ENCODE results near the gene LCE3A. TPM values are rescaled to one million over a fixed set of nuclear protein-coding genes. Genes with fewer than 3 reads are reported as not detected.
"Not testable (repeated sequence)": the region's sequence is repeated elsewhere in the genome, so short reads cannot be mapped to it uniquely, and the experiment has no call there.

Gene LCE3A, protein sequence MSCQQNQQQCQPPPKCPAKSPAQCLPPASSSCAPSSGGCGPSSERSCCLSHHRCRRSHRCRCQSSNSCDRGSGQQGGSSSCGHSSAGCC
- polyA plus RNA-seq (2013, experiment 1 of 2), result not detected
- not detected for polyA plus RNA-seq (2013, experiment 2 of 2)

- 67 to 68% methylated on average over 9 to 10 of the region's 10 CpGs for whole genome bisulfite sequencing, 2 experiments (ENCODE audit: insufficient coverage in 2 of 2)
- Histone ChIP-seq H3K9me3 (ENCODE audit: control insufficient read depth, low read length) (peaks cover 81% of the 10 kb centered on the region), H3K4me1 (ENCODE audit: control insufficient read depth, insufficient read depth, low read length, poor library complexity, severe bottlenecking) (no peaks in the 10 kb centered on the region), H3K27ac (ENCODE audit: low read depth, low read length, severe bottlenecking) (no peak within 1 kb of the TSS), H3K36me3 (ENCODE audit: control insufficient read depth, insufficient read depth, low read length) (no peaks in the 10 kb centered on the region), H3K4me3 (ENCODE audit: extremely low read depth, insufficient read depth, low read length, poor library complexity, severe bottlenecking) (no peak within 1 kb of the TSS)
Observed at GRCh38 chr1:152622803-152623202, at the start of gene LCE3A. LCE3A (minus strand) TSS chr1:152623103; CDS start chr1:152623103, 0 bp downstream.

GRCh38 chr1:152667648-152668047, 44.7 kb upstream of the LCE3A start:
- H3K36me3 ChIP-seq (ENCODE audit: control insufficient read depth, insufficient read depth, low read length), result no peaks in the 10 kb centered on the region
- no peak overlapping the region for H3K4me3 ChIP-seq (ENCODE audit: extremely low read depth, insufficient read depth, low read length, poor library complexity, severe bottlenecking)
- no peaks in the 10 kb centered on the region for H3K4me1 ChIP-seq (ENCODE audit: control insufficient read depth, insufficient read depth, low read length, poor library complexity, severe bottlenecking)
- peaks cover 68% of the 10 kb centered on the region for H3K9me3 ChIP-seq (ENCODE audit: control insufficient read depth, low read length)
- no peak overlapping the region for H3K27ac ChIP-seq (ENCODE audit: low read depth, low read length, severe bottlenecking)
- 78 to 93% methylated on average over 5 of the region's 5 CpGs for WGBS, 2 experiments (ENCODE audit: insufficient coverage in 2 of 2)

DNA sequence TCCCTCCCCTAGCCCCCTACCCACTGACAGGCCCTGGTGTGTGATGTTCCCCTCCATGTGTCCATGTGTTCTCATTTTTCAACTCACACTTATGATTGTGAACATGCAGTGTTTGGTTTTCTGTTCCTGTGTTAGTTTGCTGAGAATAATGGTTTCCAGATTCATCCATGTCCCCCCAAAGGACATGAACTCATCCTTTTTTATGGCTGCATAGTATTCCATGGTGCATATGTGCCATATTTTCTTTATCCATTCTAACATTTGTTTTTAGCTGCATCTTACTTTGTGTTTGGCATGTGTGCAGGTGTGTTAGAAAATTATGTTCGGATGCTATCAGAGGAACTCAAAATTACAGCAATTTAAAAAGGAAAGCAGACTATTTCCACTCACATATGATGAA, 43.3 kb upstream of the LCE3A start:
- peaks cover 65% of the 10 kb centered on the region for H3K9me3 ChIP-seq (ENCODE audit: control insufficient read depth, low read length)
- not testable (repeated sequence) for H3K4me1 ChIP-seq (ENCODE audit: control insufficient read depth, insufficient read depth, low read length, poor library complexity, severe bottlenecking); H3K36me3 ChIP-seq (ENCODE audit: control insufficient read depth, insufficient read depth, low read length); H3K4me3 ChIP-seq (ENCODE audit: extremely low read depth, insufficient read depth, low read length, poor library complexity, severe bottlenecking); H3K27ac ChIP-seq (ENCODE audit: low read depth, low read length, severe bottlenecking)
- no CpG with 5 or more reads among the region's 1 CpG for WGBS, 2 experiments (ENCODE audit: insufficient coverage in 2 of 2)

GRCh38 chr1:152663098-152663497, 40.2 kb upstream of the LCE3A start, which contains the start of gene LCE2D:
LCE2D (plus strand) TSS chr1:152663380; CDS start chr1:152664106, 726 bp downstream.
- Histone ChIP-seq H3K36me3 (ENCODE audit: control insufficient read depth, insufficient read depth, low read length) (no peaks in the 10 kb centered on the region), H3K4me1 (ENCODE audit: control insufficient read depth, insufficient read depth, low read length, poor library complexity, severe bottlenecking) (no peaks in the 10 kb centered on the region), H3K9me3 (ENCODE audit: control insufficient read depth, low read length) (peaks cover 60% of the 10 kb centered on the region), H3K27ac (ENCODE audit: low read depth, low read length, severe bottlenecking) (no peak within 1 kb of the TSS), H3K4me3 (ENCODE audit: extremely low read depth, insufficient read depth, low read length, poor library complexity, severe bottlenecking) (no peak within 1 kb of the TSS)
- 50% methylated on average over 1 of the region's 3 CpGs; no CpG with 5 or more reads in 1 of the 2 experiments for WGBS, 2 experiments (ENCODE audit: insufficient coverage in 2 of 2)

- peaks cover 39% of the 10 kb centered on the region for H3K9me3 ChIP-seq (ENCODE audit: control insufficient read depth, low read length)
- H3K4me1 ChIP-seq (ENCODE audit: control insufficient read depth, insufficient read depth, low read length, poor library complexity, severe bottlenecking), result no peaks in the 10 kb centered on the region
- no peak overlapping the region for H3K4me3 ChIP-seq (ENCODE audit: extremely low read depth, insufficient read depth, low read length, poor library complexity, severe bottlenecking)
- WGBS, 2 experiments (ENCODE audit: insufficient coverage in 2 of 2), result 70 to 73% methylated on average over 3 of the region's 3 CpGs
- H3K36me3 ChIP-seq (ENCODE audit: control insufficient read depth, insufficient read depth, low read length), result no peaks in the 10 kb centered on the region
- no peak overlapping the region for H3K27ac ChIP-seq (ENCODE audit: low read depth, low read length, severe bottlenecking)
Observed at GRCh38 chr1:152658649-152659048, 35.7 kb upstream of the LCE3A start.

- Histone ChIP-seq H3K4me1 (ENCODE audit: control insufficient read depth, insufficient read depth, low read length, poor library complexity, severe bottlenecking) (no peaks in the 10 kb centered on the region), H3K9me3 (ENCODE audit: control insufficient read depth, low read length) (peaks cover 30% of the 10 kb centered on the region), H3K27ac (ENCODE audit: low read depth, low read length, severe bottlenecking) (no peak overlapping the region), H3K4me3 (ENCODE audit: extremely low read depth, insufficient read depth, low read length, poor library complexity, severe bottlenecking) (no peak overlapping the region), H3K36me3 (ENCODE audit: control insufficient read depth, insufficient read depth, low read length) (no peaks in the 10 kb centered on the region)
- WGBS, 2 experiments (ENCODE audit: insufficient coverage in 2 of 2), result 56 to 60% methylated on average over 1 of the region's 4 CpGs
Observed at GRCh38 chr1:152657677-152658076, 34.8 kb upstream of the LCE3A start.

- Histone ChIP-seq H3K9me3 (ENCODE audit: control insufficient read depth, low read length) (peaks cover 29% of the 10 kb centered on the region), H3K4me3 (ENCODE audit: extremely low read depth, insufficient read depth, low read length, poor library complexity, severe bottlenecking) (no peak overlapping the region), H3K4me1 (ENCODE audit: control insufficient read depth, insufficient read depth, low read length, poor library complexity, severe bottlenecking) (no peaks in the 10 kb centered on the region), H3K27ac (ENCODE audit: low read depth, low read length, severe bottlenecking) (no peak overlapping the region), H3K36me3 (ENCODE audit: control insufficient read depth, insufficient read depth, low read length) (no peaks in the 10 kb centered on the region)
- 67% methylated on average over 2 of the region's 2 CpGs; no CpG with 5 or more reads in 1 of the 2 experiments for WGBS, 2 experiments (ENCODE audit: insufficient coverage in 2 of 2)
Observed at GRCh38 chr1:152656459-152656858, 33.6 kb upstream of the LCE3A start.

DNA sequence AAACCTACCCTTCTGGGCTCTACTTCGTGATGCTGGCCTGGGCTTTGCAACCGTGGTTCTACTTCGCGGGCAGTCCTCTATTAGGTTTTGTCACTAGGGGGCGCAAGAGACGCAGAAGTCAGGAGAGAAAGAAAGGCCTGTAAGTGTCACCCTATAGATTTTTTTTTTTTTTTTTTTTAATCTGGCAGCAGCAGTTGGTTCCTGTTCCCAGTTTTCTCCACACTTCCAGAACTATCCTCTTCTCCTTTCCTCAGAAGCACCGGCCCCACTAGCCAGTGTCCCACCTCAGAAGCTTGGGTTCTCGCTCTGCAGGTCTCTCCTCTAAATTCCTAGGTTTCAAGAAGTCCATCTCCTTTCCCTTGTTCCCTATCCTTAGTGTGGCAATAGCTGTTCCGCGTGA, 31.2 kb upstream of the LCE3A start:
- Histone ChIP-seq H3K4me3 (ENCODE audit: extremely low read depth, insufficient read depth, low read length, poor library complexity, severe bottlenecking) (no peak overlapping the region), H3K9me3 (ENCODE audit: control insufficient read depth, low read length) (peaks cover 29% of the 10 kb centered on the region), H3K4me1 (ENCODE audit: control insufficient read depth, insufficient read depth, low read length, poor library complexity, severe bottlenecking) (no peaks in the 10 kb centered on the region), H3K36me3 (ENCODE audit: control insufficient read depth, insufficient read depth, low read length) (no peaks in the 10 kb centered on the region), H3K27ac (ENCODE audit: low read depth, low read length, severe bottlenecking) (no peak overlapping the region)
- 9 to 70% methylated on average over 4 to 6 of the region's 10 CpGs for WGBS, 2 experiments (ENCODE audit: insufficient coverage in 2 of 2)

DNA sequence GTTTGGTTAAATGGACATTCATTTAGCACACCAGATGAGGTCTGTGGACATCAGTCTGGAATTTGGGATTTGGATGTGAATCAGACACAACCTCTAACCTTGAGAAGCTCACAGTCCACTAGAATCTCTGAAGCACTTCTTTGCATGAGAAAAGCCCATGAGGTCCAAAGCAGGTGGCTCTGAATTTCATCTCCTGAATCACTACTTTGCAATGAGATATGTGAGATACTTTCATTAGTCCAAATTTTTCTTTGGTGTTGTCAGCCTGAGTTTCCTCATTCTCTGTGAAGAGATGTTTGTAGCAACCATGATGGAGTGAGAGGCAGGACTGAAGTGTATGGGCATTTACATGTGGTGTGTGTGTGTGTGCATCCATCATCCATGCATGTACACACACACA, 23.8 kb upstream of the LCE3A start:
- H3K4me3 ChIP-seq (ENCODE audit: extremely low read depth, insufficient read depth, low read length, poor library complexity, severe bottlenecking), result no peak overlapping the region
- H3K4me1 ChIP-seq (ENCODE audit: control insufficient read depth, insufficient read depth, low read length, poor library complexity, severe bottlenecking), result no peaks in the 10 kb centered on the region
- H3K36me3 ChIP-seq (ENCODE audit: control insufficient read depth, insufficient read depth, low read length), result no peaks in the 10 kb centered on the region
- H3K9me3 ChIP-seq (ENCODE audit: control insufficient read depth, low read length), result peaks cover 52% of the 10 kb centered on the region
- no peak overlapping the region for H3K27ac ChIP-seq (ENCODE audit: low read depth, low read length, severe bottlenecking)

GRCh38 chr1:152645146-152645545, 22.2 kb upstream of the LCE3A start:
- no peaks in the 10 kb centered on the region for H3K4me1 ChIP-seq (ENCODE audit: control insufficient read depth, insufficient read depth, low read length, poor library complexity, severe bottlenecking)
- H3K27ac ChIP-seq (ENCODE audit: low read depth, low read length, severe bottlenecking), result no peak overlapping the region
- H3K4me3 ChIP-seq (ENCODE audit: extremely low read depth, insufficient read depth, low read length, poor library complexity, severe bottlenecking), result no peak overlapping the region
- no peaks in the 10 kb centered on the region for H3K36me3 ChIP-seq (ENCODE audit: control insufficient read depth, insufficient read depth, low read length)
- WGBS, 2 experiments (ENCODE audit: insufficient coverage in 2 of 2), result 45 to 56% methylated on average over 1 to 2 of the region's 3 CpGs
- peaks cover 56% of the 10 kb centered on the region for H3K9me3 ChIP-seq (ENCODE audit: control insufficient read depth, low read length)

- H3K27ac ChIP-seq (ENCODE audit: low read depth, low read length, severe bottlenecking), result no peak overlapping the region
- peaks cover 49% of the 10 kb centered on the region for H3K9me3 ChIP-seq (ENCODE audit: control insufficient read depth, low read length)
- H3K36me3 ChIP-seq (ENCODE audit: control insufficient read depth, insufficient read depth, low read length), result no peaks in the 10 kb centered on the region
- no peak overlapping the region for H3K4me3 ChIP-seq (ENCODE audit: extremely low read depth, insufficient read depth, low read length, poor library complexity, severe bottlenecking)
- no peaks in the 10 kb centered on the region for H3K4me1 ChIP-seq (ENCODE audit: control insufficient read depth, insufficient read depth, low read length, poor library complexity, severe bottlenecking)
- WGBS, 2 experiments (ENCODE audit: insufficient coverage in 2 of 2), result 31 to 58% methylated on average over 2 to 3 of the region's 3 CpGs
Observed at GRCh38 chr1:152643945-152644344, 21.0 kb upstream of the LCE3A start.

Measured in mesodermal cell (in vitro differentiated cells).